ENCODE measurements around the gene MYO18B.

MYO18B gene

GRCh38 chr22:26054841-26055605 is 313.0 kb downstream of the MYO18B start:
- H3K27me3 ChIP-seq (ENCODE audit: control insufficient read depth, insufficient read depth, low read length) = no peaks in the 10 kb centered on the region
- H3K4me3 ChIP-seq (ENCODE audit: low read depth, low read length) = no peak overlapping the region
- H3K4me1 ChIP-seq (ENCODE audit: control insufficient read depth, insufficient read depth, low read length) = peaks cover 23% of the 10 kb centered on the region
- peak overlapping the region; percentile 54 for H3K27ac ChIP-seq (ENCODE audit: low read depth, low read length)
- H3K9ac ChIP-seq (ENCODE audit: low read depth, low read length) = no peak overlapping the region
- H3K36me3 ChIP-seq (ENCODE audit: control insufficient read depth, insufficient read depth, low read length) = no peaks in the 10 kb centered on the region
- H3K9me3 ChIP-seq (ENCODE audit: control insufficient read depth, insufficient read depth, low read length) = no peaks in the 10 kb centered on the region

GRCh38 chr22:26055693-26056092 is 313.7 kb downstream of the MYO18B start:
- no peaks in the 10 kb centered on the region for H3K9me3 ChIP-seq (ENCODE audit: control insufficient read depth, insufficient read depth, low read length)
- no peaks in the 10 kb centered on the region for H3K27me3 ChIP-seq (ENCODE audit: control insufficient read depth, insufficient read depth, low read length)

DNA sequence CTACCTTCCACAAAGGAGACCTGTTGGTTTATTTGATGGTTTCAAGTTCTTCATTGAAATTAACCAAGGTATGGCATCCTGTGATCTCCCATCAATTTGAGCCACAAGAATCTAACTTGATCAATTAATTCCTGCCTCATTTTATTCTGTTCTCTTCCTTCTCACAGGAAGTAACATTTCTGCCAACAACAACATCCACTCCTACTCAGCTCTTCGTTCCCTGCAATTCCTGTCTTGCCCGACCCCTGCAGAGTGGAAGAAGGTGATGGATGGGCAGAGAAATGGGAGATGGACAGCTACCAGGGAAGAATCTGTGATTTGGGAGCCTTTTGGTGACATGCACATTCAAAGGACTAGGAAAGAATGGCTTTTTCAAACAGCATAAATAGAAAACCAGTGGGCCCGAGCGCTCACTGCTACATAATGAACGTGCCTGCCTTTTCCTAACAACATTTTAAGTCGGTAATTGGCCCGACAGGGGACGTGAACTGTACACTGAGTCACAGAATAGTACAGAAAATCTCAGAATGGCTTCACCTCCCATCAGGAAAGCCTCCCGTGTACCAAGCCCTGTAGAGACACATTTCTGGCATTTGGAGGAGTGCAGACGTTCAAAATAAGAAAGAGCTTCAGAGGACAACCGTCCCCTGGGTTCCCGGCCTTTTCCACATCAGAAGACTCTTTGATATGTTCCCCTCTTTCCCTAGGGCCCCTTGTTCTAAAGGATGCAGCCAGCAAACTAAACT is 314.6 kb downstream of the MYO18B start:
- no peak overlapping the region for H3K27ac ChIP-seq (ENCODE audit: low read depth, low read length)
- H3K4me3 ChIP-seq (ENCODE audit: low read depth, low read length) = no peak overlapping the region
- no peaks in the 10 kb centered on the region for H3K9me3 ChIP-seq (ENCODE audit: control insufficient read depth, insufficient read depth, low read length)
- no peaks in the 10 kb centered on the region for H3K27me3 ChIP-seq (ENCODE audit: control insufficient read depth, insufficient read depth, low read length)
- peaks cover 23% of the 10 kb centered on the region for H3K4me1 ChIP-seq (ENCODE audit: control insufficient read depth, insufficient read depth, low read length)
- H3K9ac ChIP-seq (ENCODE audit: low read depth, low read length) = no peak overlapping the region
- H3K36me3 ChIP-seq (ENCODE audit: control insufficient read depth, insufficient read depth, low read length) = no peaks in the 10 kb centered on the region

More at GRCh38 chr22:26055693-26056092, 313.7 kb downstream of the MYO18B start:
- Histone ChIP-seq H3K9ac (ENCODE audit: low read depth, low read length) (no peak overlapping the region), H3K27ac (ENCODE audit: low read depth, low read length) (peak overlapping the region; percentile 54), H3K36me3 (ENCODE audit: control insufficient read depth, insufficient read depth, low read length) (no peaks in the 10 kb centered on the region), H3K4me3 (ENCODE audit: low read depth, low read length) (no peak overlapping the region), H3K4me1 (ENCODE audit: control insufficient read depth, insufficient read depth, low read length) (peaks cover 23% of the 10 kb centered on the region)

- no peak overlapping the region for H3K27ac ChIP-seq (ENCODE audit: low read depth, low read length)
- no peaks in the 10 kb centered on the region for H3K36me3 ChIP-seq (ENCODE audit: control insufficient read depth, insufficient read depth, low read length)
- no peak overlapping the region for H3K4me3 ChIP-seq (ENCODE audit: low read depth, low read length)
- H3K4me1 ChIP-seq (ENCODE audit: control insufficient read depth, insufficient read depth, low read length) = peaks cover 23% of the 10 kb centered on the region
- H3K9ac ChIP-seq (ENCODE audit: low read depth, low read length) = no peak overlapping the region
- no peaks in the 10 kb centered on the region for H3K27me3 ChIP-seq (ENCODE audit: control insufficient read depth, insufficient read depth, low read length)
- no peaks in the 10 kb centered on the region for H3K9me3 ChIP-seq (ENCODE audit: control insufficient read depth, insufficient read depth, low read length)
Measured at GRCh38 chr22:26057731-26058130, 315.7 kb downstream of the MYO18B start.

DNA sequence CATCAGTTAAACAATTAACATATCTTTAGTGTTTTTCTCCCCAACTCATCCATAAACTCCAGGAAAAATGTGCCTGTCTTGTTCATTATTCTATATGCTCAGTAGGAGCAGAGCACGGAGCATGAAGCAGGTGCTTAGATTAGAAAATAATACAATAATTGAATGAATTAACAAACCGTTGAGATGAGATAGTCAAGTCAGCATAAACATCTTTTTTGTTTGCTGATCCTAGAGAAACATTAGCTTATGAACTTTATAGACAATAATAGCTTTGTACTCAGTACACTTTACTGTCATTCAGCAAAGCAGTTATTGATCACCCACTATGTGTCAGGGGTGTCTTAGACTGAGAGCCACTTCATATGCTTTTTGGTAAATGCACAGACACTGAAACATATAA is 322.1 kb downstream of the MYO18B start:
- Histone ChIP-seq H3K9me3 (ENCODE audit: control insufficient read depth, insufficient read depth, low read length) (no peaks in the 10 kb centered on the region), H3K4me1 (ENCODE audit: control insufficient read depth, insufficient read depth, low read length) (peaks cover 26% of the 10 kb centered on the region), H3K27me3 (ENCODE audit: control insufficient read depth, insufficient read depth, low read length) (peaks cover 13% of the 10 kb centered on the region; the same call in 1 of the 2 replicates), H3K4me3 (ENCODE audit: low read depth, low read length) (no peak overlapping the region), H3K9ac (ENCODE audit: low read depth, low read length) (no peak overlapping the region), H3K27ac (ENCODE audit: low read depth, low read length) (no peak overlapping the region), H3K36me3 (ENCODE audit: control insufficient read depth, insufficient read depth, low read length) (no peaks in the 10 kb centered on the region)

- H3K27ac ChIP-seq (ENCODE audit: low read depth, low read length) = peak overlapping the region; percentile 94
- H3K27me3 ChIP-seq (ENCODE audit: control insufficient read depth, insufficient read depth, low read length) = peaks cover 13% of the 10 kb centered on the region; the same call in 1 of the 2 replicates
- no peak overlapping the region for H3K9ac ChIP-seq (ENCODE audit: low read depth, low read length)
- no peaks in the 10 kb centered on the region for H3K36me3 ChIP-seq (ENCODE audit: control insufficient read depth, insufficient read depth, low read length)
- H3K4me3 ChIP-seq (ENCODE audit: low read depth, low read length) = no peak overlapping the region
- H3K4me1 ChIP-seq (ENCODE audit: control insufficient read depth, insufficient read depth, low read length) = peaks cover 33% of the 10 kb centered on the region
- no peaks in the 10 kb centered on the region for H3K9me3 ChIP-seq (ENCODE audit: control insufficient read depth, insufficient read depth, low read length)
Measured at GRCh38 chr22:26065847-26066246, 323.9 kb downstream of the MYO18B start.

DNA sequence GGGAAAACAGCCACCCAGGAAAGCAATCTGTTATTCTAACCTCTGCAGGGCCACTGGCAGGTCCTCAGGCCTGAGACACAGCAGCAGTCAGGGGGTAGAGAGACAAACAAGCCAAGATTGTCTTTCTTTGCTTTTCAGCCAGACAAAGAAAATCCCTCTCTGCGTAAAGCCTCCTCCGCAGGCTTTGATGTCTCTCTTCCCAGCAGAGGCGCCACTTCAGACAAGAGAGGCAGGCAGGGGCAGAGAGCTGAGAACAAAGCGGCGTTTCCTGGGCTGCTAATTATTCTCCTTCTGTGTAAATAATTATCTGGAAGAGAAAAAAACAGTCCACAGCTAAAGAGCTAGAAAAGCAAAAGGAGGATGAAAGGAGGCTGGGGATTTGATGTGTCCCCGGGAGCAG is 324.5 kb downstream of the MYO18B start:
- H3K4me3 ChIP-seq (ENCODE audit: low read depth, low read length) = no peak overlapping the region
- H3K27ac ChIP-seq (ENCODE audit: low read depth, low read length) = peak overlapping the region; percentile 94
- peaks cover 13% of the 10 kb centered on the region; the same call in 1 of the 2 replicates for H3K27me3 ChIP-seq (ENCODE audit: control insufficient read depth, insufficient read depth, low read length)
- no peak overlapping the region for H3K9ac ChIP-seq (ENCODE audit: low read depth, low read length)
- no peaks in the 10 kb centered on the region for H3K36me3 ChIP-seq (ENCODE audit: control insufficient read depth, insufficient read depth, low read length)
- H3K9me3 ChIP-seq (ENCODE audit: control insufficient read depth, insufficient read depth, low read length) = no peaks in the 10 kb centered on the region
- peaks cover 33% of the 10 kb centered on the region for H3K4me1 ChIP-seq (ENCODE audit: control insufficient read depth, insufficient read depth, low read length)

DNA sequence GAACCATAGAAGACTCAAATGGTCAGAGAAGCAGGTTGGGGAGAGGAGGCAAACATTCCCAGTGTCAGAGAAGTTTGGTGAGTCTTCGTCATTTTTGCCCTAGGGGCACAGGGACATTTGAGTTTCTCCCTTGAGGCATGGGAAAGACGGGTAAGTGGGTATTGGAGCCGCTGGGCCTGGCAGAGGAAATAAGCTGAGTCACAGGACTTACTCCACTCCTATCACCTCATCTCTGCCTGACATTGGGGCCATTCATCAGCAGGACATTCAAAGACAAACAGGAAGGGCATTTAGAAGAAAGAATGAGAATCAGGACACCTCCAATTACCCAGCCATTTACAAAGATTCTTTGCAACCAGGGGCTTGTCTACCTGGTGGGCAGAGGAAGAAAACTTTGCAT is 326.6 kb downstream of the MYO18B start:
- Histone ChIP-seq H3K9me3 (ENCODE audit: control insufficient read depth, insufficient read depth, low read length) (no peaks in the 10 kb centered on the region), H3K27me3 (ENCODE audit: control insufficient read depth, insufficient read depth, low read length) (peaks cover 13% of the 10 kb centered on the region; the same call in 1 of the 2 replicates), H3K4me3 (ENCODE audit: low read depth, low read length) (no peak overlapping the region), H3K27ac (ENCODE audit: low read depth, low read length) (peak overlapping the region; percentile 62), H3K9ac (ENCODE audit: low read depth, low read length) (no peak overlapping the region), H3K36me3 (ENCODE audit: control insufficient read depth, insufficient read depth, low read length) (no peaks in the 10 kb centered on the region), H3K4me1 (ENCODE audit: control insufficient read depth, insufficient read depth, low read length) (peaks cover 33% of the 10 kb centered on the region)

GRCh38 chr22:26072621-26073020 is 330.6 kb downstream of the MYO18B start:
- H3K4me1 ChIP-seq (ENCODE audit: control insufficient read depth, insufficient read depth, low read length) = peaks cover 15% of the 10 kb centered on the region
- no peaks in the 10 kb centered on the region for H3K36me3 ChIP-seq (ENCODE audit: control insufficient read depth, insufficient read depth, low read length)
- H3K27ac ChIP-seq (ENCODE audit: low read depth, low read length) = no peak overlapping the region
- H3K27me3 ChIP-seq (ENCODE audit: control insufficient read depth, insufficient read depth, low read length) = 0 out of 2 replicates have a peak, but pooled peaks cover 9% of the 10 kb centered on the region
- H3K9ac ChIP-seq (ENCODE audit: low read depth, low read length) = no peak overlapping the region
- no peak overlapping the region for H3K4me3 ChIP-seq (ENCODE audit: low read depth, low read length)
- H3K9me3 ChIP-seq (ENCODE audit: control insufficient read depth, insufficient read depth, low read length) = no peaks in the 10 kb centered on the region

- Histone ChIP-seq H3K27me3 (ENCODE audit: control insufficient read depth, insufficient read depth, low read length) (no peaks in the 10 kb centered on the region), H3K9ac (ENCODE audit: low read depth, low read length) (no peak overlapping the region), H3K4me1 (ENCODE audit: control insufficient read depth, insufficient read depth, low read length) (no peaks in the 10 kb centered on the region), H3K9me3 (ENCODE audit: control insufficient read depth, insufficient read depth, low read length) (no peaks in the 10 kb centered on the region), H3K27ac (ENCODE audit: low read depth, low read length) (no peak overlapping the region), H3K4me3 (ENCODE audit: low read depth, low read length) (no peak overlapping the region), H3K36me3 (ENCODE audit: control insufficient read depth, insufficient read depth, low read length) (no peaks in the 10 kb centered on the region)
Measured at GRCh38 chr22:26075251-26075650, 333.3 kb downstream of the MYO18B start.

DNA sequence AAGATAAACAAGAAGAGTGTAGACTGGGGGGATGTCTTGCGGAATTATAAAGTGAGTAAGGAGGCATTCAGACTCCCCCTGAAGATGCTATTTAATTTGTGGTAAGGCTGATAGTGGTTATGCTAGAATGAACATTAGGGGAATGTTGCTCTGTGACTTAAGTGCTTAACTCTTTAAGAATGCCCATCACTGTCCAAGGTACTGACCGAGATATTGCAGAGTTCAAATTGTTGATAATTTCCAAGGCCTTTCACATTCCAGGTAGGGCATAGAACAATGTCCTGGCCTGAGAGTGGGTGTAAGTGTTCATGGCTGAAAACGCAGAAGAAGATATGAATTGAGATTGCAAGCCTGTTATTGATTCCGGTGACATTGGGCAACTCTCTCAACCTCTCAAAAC is 337.0 kb downstream of the MYO18B start:
- Histone ChIP-seq H3K9ac (ENCODE audit: low read depth, low read length) (no peak overlapping the region), H3K9me3 (ENCODE audit: control insufficient read depth, insufficient read depth, low read length) (no peaks in the 10 kb centered on the region), H3K4me1 (ENCODE audit: control insufficient read depth, insufficient read depth, low read length) (no peaks in the 10 kb centered on the region), H3K4me3 (ENCODE audit: low read depth, low read length) (no peak overlapping the region), H3K27ac (ENCODE audit: low read depth, low read length) (no peak overlapping the region), H3K36me3 (ENCODE audit: control insufficient read depth, insufficient read depth, low read length) (no peaks in the 10 kb centered on the region), H3K27me3 (ENCODE audit: control insufficient read depth, insufficient read depth, low read length) (peaks cover 4% of the 10 kb centered on the region; the same call in 1 of the 2 replicates)

All from HUES48 (cell line).